HCT116 (cell line): ENCODE results near the gene LRRC46. TPM values are rescaled to one million over a fixed set of nuclear protein-coding genes. Genes with fewer than 3 reads are reported as not detected.

Source experiments
- ATAC-seq: fragments of 200-7000 bp; cut with Tn5 transposase; 2 replicates; pipeline ENCODE4 v1.9.1; 2020; ENCODE audit warnings: mild to moderate bottlenecking, moderate library complexity
- BruUV-seq: library from RNA; stranded (reverse); fragments of 400-500 nt; replicated peaks from 2 replicates; lab custom pipeline; 2021; lab: Mats Ljungman, UMichigan
- CTCF ChIA-PET: fragments of 300-600 bp; sonication (Branson Sonifier 250); formaldehyde crosslinking; loops from one replicate; lab custom pipeline; 2021; ENCODE audit warnings: antibody characterized with exemption; lab: Charles Lee
- POLR2A ChIA-PET: fragments of 300-600, 350-600 bp; sonication (Branson Sonifier 250); formaldehyde crosslinking; loops from one replicate; lab custom pipeline; 2021; ENCODE audit warnings: antibody characterized with exemption; lab: Charles Lee
- RAD21 ChIA-PET, 2 experiments: fragments of 300-600 bp; sonication (Branson Sonifier 250); formaldehyde crosslinking; loops; one replicate each; lab custom pipeline; 2023; ENCODE audit warnings: low total read pairs in 2 of 2; ENCODE audit not compliant: uncharacterized antibody in 2 of 2, unreplicated experiment in 2 of 2, low non-redundant PET in 1 of 2; lab: Charles Lee
- DNase-seq: peaks from one replicate; pipeline ENCODE4 v3.0.0-alpha.2; 2010; ENCODE audit warnings: low read depth, low spot score
- H2AFZ ChIP-seq: fragments of 200-600 bp; shearing (Covaris generic), sonication (generic); 2 replicates; pipeline ENCODE4 v1.6.1; 2017; ENCODE audit warnings: low read depth, mixed run types, mixed read lengths, antibody characterized with exemption, low read length; ENCODE audit not compliant: poor library complexity, severe bottlenecking
- H3K27ac ChIP-seq: 2 replicates; pipeline ENCODE4 v1.5.1; 2012; ENCODE audit warnings: low read depth, low read length
- H3K27me3 ChIP-seq: fragments of 200-600 bp; sonication (generic); 2 replicates; pipeline ENCODE4 v1.6.1; 2016; ENCODE audit warnings: mixed run types, low read length, mixed read lengths; ENCODE audit not compliant: insufficient read depth
- H3K36me3 ChIP-seq, 2 experiments: fragments of 200-500 bp in 1 of 2; fragments of 200-600 bp in 1 of 2; sonication (Bioruptor generic) in 1 of 2; sonication (generic) in 1 of 2; 2 replicates each; pipeline versions ENCODE4 v1.5.1 to v1.6.1; 2014 to 2016; ENCODE audit warnings: low read length in 2 of 2, inconsistent platforms in 1 of 2, mixed read lengths in 1 of 2, mixed run types in 1 of 2; ENCODE audit not compliant: insufficient read depth in 2 of 2, control insufficient read depth in 1 of 2
- H3K4me1 ChIP-seq, 2 experiments: fragments of 200-600 bp in 1 of 2; sonication (generic) in 1 of 2; 2 replicates each; pipeline versions ENCODE4 v1.5.1 to v1.6.1; 2012 to 2017; ENCODE audit warnings: low read length in 2 of 2, inconsistent platforms in 1 of 2, mild to moderate bottlenecking in 1 of 2, mixed read lengths in 1 of 2, mixed run types in 1 of 2, moderate library complexity in 1 of 2; ENCODE audit not compliant: insufficient read depth in 2 of 2, control insufficient read depth in 1 of 2
- H3K4me2 ChIP-seq: fragments of 200-600 bp; sonication (generic); 2 replicates; pipeline ENCODE4 v1.6.1; 2017; ENCODE audit warnings: mixed run types, low read length, mixed read lengths
- H3K4me3 ChIP-seq, 2 experiments: fragments of 200-600 bp in 1 of 2; sonication (generic) in 1 of 2; replicated peaks in 1 of 2; 2 replicates each; pipeline ENCODE4 v1.5.1; 2011 to 2016; ENCODE audit warnings: low read length in 2 of 2, control low read depth in 1 of 2, low read depth in 1 of 2, mild to moderate bottlenecking in 1 of 2, mixed read lengths in 1 of 2, mixed run types in 1 of 2
- H3K79me2 ChIP-seq: fragments of 200-600 bp; sonication (generic); 2 replicates; pipeline ENCODE4 v1.6.1; 2017; ENCODE audit warnings: mild to moderate bottlenecking, mixed run types, low read length, moderate library complexity, mixed read lengths; ENCODE audit not compliant: insufficient read depth
- H3K9ac ChIP-seq: fragments of 200-600 bp; sonication (generic); 2 replicates; pipeline ENCODE4 v1.6.1; 2016; ENCODE audit warnings: low read length, mixed read lengths
- H3K9me2 ChIP-seq: fragments of 200-600 bp; sonication (generic), shearing (Covaris generic); 2 replicates; pipeline ENCODE4 v1.6.1; 2017; ENCODE audit warnings: mixed run types, mild to moderate bottlenecking, moderate library complexity; ENCODE audit not compliant: insufficient read depth
- H3K9me3 ChIP-seq, 2 experiments: fragments of 200-500 bp in 1 of 2; fragments of 200-600 bp in 1 of 2; sonication (Bioruptor generic) in 1 of 2; sonication (generic) in 1 of 2; 2 replicates each; pipeline ENCODE4 v1.6.1; 2014 to 2017; ENCODE audit warnings: low read length in 2 of 2, mixed read lengths in 2 of 2, inconsistent platforms in 1 of 2, low read depth in 1 of 2, mild to moderate bottlenecking in 1 of 2, mixed run types in 1 of 2, moderate library complexity in 1 of 2; ENCODE audit not compliant: control insufficient read depth in 1 of 2, insufficient read depth in 1 of 2
- H4K20me1 ChIP-seq: fragments of 200-600 bp; sonication (generic), shearing (Covaris generic); 2 replicates; pipeline ENCODE4 v1.6.1; 2017; ENCODE audit warnings: mixed run types, mild to moderate bottlenecking, moderate library complexity; ENCODE audit not compliant: insufficient read depth
- ATF3 ChIP-seq: IDR thresholded peaks from 2 replicates; pipeline ENCODE4 v1.6.1; 2012
- CTCF ChIP-seq, 3 experiments: fragments of 200-600 bp in 1 of 3; sonication (generic) in 1 of 3; IDR thresholded peaks in 2 of 3; conservative IDR thresholded peaks in 1 of 3; 2 replicates each; pipeline ENCODE4 v1.5.1; 2012 to 2017; ENCODE audit warnings: low read depth in 2 of 3, low read length in 2 of 3, antibody characterized with exemption in 1 of 3, borderline replicate concordance in 1 of 3, control low read depth in 1 of 3, mild to moderate bottlenecking in 1 of 3, mixed read lengths in 1 of 3, mixed run types in 1 of 3, moderate library complexity in 1 of 3; ENCODE audit not compliant: insufficient read depth in 1 of 3
- EGR1 ChIP-seq: IDR thresholded peaks from 2 replicates; pipeline ENCODE4 v1.6.1; 2012; ENCODE audit warnings: low read depth
- EZH2 ChIP-seq: fragments of 200-600 bp; sonication (generic); IDR thresholded peaks from 2 replicates; pipeline ENCODE4 v1.6.1; 2017; ENCODE audit warnings: antibody characterized with exemption, mixed run types
- JUND ChIP-seq: IDR thresholded peaks from 2 replicates; pipeline ENCODE4 v1.6.1; 2012
- MAX ChIP-seq: IDR thresholded peaks from 2 replicates; pipeline ENCODE4 v1.6.1; 2012
- POLR2AphosphoS5 ChIP-seq: IDR thresholded peaks from 2 replicates; pipeline ENCODE4 v1.6.1; 2011; ENCODE audit warnings: mild to moderate bottlenecking, low read depth, low read length, moderate library complexity
- RAD21 ChIP-seq: IDR thresholded peaks from 2 replicates; pipeline ENCODE4 v1.6.1; 2012; ENCODE audit warnings: low read depth, mild to moderate bottlenecking
- SIN3A ChIP-seq: IDR thresholded peaks from 2 replicates; pipeline ENCODE4 v1.6.1; 2012; ENCODE audit warnings: low read depth
- SP1 ChIP-seq: IDR thresholded peaks from 2 replicates; pipeline ENCODE4 v1.6.1; 2012; ENCODE audit warnings: low read depth
- SRF ChIP-seq: IDR thresholded peaks from 2 replicates; pipeline ENCODE4 v1.6.1; 2012; ENCODE audit warnings: low read depth
- TCF7L2 ChIP-seq: IDR thresholded peaks from 2 replicates; pipeline ENCODE4 v1.7.0; 2011; ENCODE audit warnings: borderline replicate concordance, inconsistent platforms; ENCODE audit not compliant: insufficient read depth, insufficient read length; ENCODE audit errors: extremely low read depth
- ZFX ChIP-seq: fragments of 450-650 bp; IDR thresholded peaks from 2 replicates; pipeline ENCODE4 v1.6.1; 2017
- ZNF274 ChIP-seq: fragments of 200-500 bp; sonication (Bioruptor generic); IDR thresholded peaks from 2 replicates; pipeline ENCODE4 v1.6.1; 2014; ENCODE audit warnings: mild to moderate bottlenecking, low read depth, low read length, inconsistent platforms
- intact Hi-C: fragments of 100-400 bp; cut with micrococcal nuclease; formaldehyde crosslinking; loops from 2 replicates; pipeline ENCODE4 v1.10.0; 2022
- total RNA-seq: library from RNA; stranded (reverse); gene quantifications from one replicate; pipeline ENCODE4 v1.2.1, GENCODE V29; 2021; ENCODE audit not compliant: unreplicated experiment

LRRC46 gene
- total RNA-seq, 1 experiment from 2014 or later = 0.76 TPM

GRCh38 chr17:47848198-47848513 is 16.7 kb downstream of the LRRC46 start (continued):
- no peak for TF ChIP-seq POLR2AphosphoS5
- TF ChIP-seq CTCF (IDR thresholded peaks at IDR 0.05 in 2 of 3, conservative IDR thresholded peaks at IDR 0.05 in 1 of 3; ENCODE audit: borderline replicate concordance in 1 of 3, insufficient read depth in 1 of 3, low read depth in 2 of 3, low read length in 2 of 3) = no peak
- no peak for TF ChIP-seq RAD21
- TF ChIP-seq EZH2 = no peak
- TF ChIP-seq TCF7L2 = no peak
- no peak for TF ChIP-seq MAX
- TF ChIP-seq ATF3 = no peak
- no peak for TF ChIP-seq ZFX
- no peak for TF ChIP-seq JUND
- TF ChIP-seq EGR1 = no peak

GRCh38 chr17:47850373-47850691 is 18.9 kb downstream of the LRRC46 start:
- Histone ChIP-seq H3K4me1 (peaks cover 13 to 30% of the 10 kb centered on the region in 2 experiments), H3K27me3 (peaks cover 13% of the 10 kb centered on the region; the same call in 1 of the 2 replicates), H2AFZ (peak overlapping the region; percentile 62), H3K79me2 (peaks cover 23% of the 10 kb centered on the region; the same call in 1 of the 2 replicates), H3K36me3 (no peaks in the 10 kb centered on the region; a peak in 1 of 4 replicates), H3K27ac (peak overlapping the region; percentile 63), H3K9ac (peak overlapping the region; percentile 81), H3K9me2 (no peaks in the 10 kb centered on the region), H3K9me3 (no peaks in the 10 kb centered on the region), H3K4me2 (peak overlapping the region; percentile 86), H3K4me3 (peak overlapping the region; percentile 78 to 89), H4K20me1 (no peaks in the 10 kb centered on the region)
- ATAC-seq = no peak
- ChIA-PET POLR2A (interaction anchor here (0.8 to 3.2 kb wide), 7 partner anchors 7 to 45 kb away, joined by 3 to 15 read pairs (median 4); partner anchors contain the start of genes SCRN2 and SP2), CTCF (interaction anchor here (0.7 to 12.6 kb wide), 10 partner anchors 8 to 168 kb away, joined by 3 to 393 read pairs (median 6); partner anchors contain the start of genes LRRC46, MRPL10, SCRN2 and SP2), RAD21 (interaction anchor here (1.0 to 1.3 kb wide), 3 partner anchors 9 to 39 kb away, joined by 4 to 5 read pairs (median 5); partner anchors contain the start of gene SCRN2 (in 1 of the 2))
- no peak for TF ChIP-seq ZNF274
- TF ChIP-seq SRF = no peak
- TF ChIP-seq SP1 = no peak
- TF ChIP-seq SIN3A = no peak
- intact Hi-C loops = no loop called here
- TSS peak; percentile 50 for BruUV-seq
- no peak for DNase-seq
